NCI-H748 (cell line): ENCODE results near the gene EML4.
"Not testable (repeated sequence)": the region's sequence is repeated elsewhere in the genome, so short reads cannot be mapped to it uniquely, and the experiment has no call there.

Experiments
- DNase-seq: peaks from one replicate; lab custom pipeline; 2025; ENCODE audit not compliant: unreplicated experiment; lab: John Stamatoyannopoulos, UW

Gene EML4

DNA sequence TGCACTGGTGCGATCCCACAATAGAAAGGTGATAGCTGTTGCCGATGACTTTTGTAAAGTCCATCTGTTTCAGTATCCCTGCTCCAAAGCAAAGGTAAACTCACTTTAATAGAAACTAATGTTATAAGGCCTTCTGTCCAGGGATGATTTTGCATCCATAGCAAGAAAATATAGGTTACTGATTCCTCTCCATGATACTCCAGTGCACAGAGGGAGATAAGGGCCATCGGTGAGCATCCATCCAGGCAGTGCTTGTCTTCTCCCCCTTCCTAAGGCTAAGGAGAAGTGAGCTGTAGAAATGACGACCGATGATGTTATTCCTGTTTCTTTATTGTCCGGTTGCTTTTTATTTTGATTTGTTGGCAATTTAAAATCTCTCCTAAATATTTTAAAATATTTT lies 159.8 kb downstream of the EML4 start:
- no peak for DNase-seq

DNA sequence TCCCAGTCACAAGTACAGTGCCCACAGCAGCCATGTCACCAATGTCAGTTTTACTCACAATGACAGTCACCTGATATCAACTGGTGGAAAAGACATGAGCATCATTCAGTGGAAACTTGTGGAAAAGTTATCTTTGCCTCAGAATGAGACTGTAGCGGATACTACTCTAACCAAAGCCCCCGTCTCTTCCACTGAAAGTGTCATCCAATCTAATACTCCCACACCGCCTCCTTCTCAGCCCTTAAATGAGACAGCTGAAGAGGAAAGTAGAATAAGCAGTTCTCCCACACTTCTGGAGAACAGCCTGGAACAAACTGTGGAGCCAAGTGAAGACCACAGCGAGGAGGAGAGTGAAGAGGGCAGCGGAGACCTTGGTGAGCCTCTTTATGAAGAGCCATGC lies 160.6 kb downstream of the EML4 start:
- DNase-seq: no peak

DNA sequence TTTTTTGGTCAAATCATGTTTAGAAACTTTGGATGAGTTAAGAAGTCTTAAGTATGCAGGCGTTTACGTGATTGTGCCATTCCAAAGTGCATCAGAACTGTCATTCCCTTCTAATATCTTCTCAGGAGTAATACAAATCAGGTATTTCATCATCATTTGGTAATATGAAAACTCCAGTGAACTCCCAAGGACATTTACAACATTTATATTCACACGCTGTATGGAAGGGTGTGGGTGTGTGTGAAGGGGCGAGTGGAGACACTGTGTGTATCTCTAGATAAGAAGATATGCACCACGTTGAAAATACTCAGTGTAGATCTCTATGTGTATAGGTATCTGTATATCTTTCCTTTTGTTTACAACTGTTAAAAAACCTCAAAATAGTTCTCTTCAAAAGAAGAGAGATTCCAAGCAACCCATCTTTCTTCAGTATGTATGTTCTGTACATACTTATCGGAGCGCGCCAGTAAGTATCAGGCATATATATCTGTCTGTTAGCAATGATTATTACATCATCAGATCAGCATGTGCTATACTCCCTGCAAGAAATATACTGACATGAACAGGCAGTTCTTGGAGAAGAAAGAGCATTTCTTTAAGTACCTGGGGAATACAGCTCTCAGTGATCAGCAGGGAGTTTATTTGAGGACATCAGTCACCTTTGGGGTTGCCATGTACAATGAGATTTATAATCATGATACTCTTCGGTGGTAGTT lies 162.6 kb downstream of the EML4 start:
- DNase-seq: no peak

DNA sequence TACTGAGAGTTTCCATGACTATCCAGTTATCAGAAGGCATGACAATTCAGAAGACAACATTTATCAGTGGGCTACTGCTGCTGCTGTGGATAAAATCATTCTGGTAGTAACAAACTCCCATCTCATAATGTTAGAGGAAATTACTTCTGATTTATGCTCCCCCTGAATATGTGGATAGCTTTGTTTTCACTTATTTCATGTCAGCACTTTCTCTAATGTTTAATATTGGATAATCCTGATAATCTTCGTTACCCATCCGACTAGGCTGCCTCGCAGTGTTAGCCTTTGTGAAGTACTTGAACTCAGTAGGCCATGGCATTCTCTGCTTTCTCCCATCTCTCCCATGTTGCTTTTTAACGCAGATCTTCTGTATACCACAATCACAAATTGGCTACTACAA lies 163.4 kb downstream of the EML4 start:
- no peak for DNase-seq

DNA sequence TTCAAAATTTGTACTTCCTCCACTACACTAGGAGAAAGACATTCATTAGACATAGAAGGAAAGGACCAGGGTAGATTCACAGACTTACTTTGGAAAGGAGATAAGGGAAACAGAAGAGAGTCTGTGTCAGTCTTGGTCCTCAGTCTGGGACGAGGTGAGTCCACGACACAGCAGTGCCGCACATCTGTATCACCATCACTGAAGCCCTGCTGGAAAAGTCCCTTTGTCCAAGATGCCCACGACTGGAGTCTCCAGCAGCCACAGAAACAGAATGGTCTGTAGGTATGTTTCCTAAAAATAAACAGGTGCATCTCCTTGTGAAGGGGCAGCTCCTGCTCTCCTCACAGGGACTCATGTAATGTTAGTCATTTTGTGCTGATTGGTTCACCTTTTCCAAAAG lies 164.4 kb downstream of the EML4 start:
- no peak for DNase-seq

DNA sequence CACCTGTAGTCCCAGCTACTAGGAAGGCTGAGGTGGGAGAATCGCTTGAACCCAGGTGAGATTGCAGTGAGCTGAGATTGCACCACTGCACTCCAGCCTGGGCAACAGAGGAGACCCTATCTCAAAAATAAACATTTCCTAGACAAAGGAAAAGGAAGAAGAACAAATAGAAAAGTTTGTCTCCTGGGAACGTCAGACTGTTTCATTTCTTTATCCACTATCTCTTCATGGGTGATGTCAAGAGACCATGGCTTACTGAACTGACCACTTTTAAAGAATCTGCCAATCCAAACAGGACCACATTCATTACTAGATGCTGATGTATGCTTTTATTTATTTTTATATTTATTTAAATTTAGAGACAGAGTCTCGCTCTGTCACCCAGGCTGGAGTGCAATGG lies 165.1 kb downstream of the EML4 start:
- no peak for DNase-seq

DNA sequence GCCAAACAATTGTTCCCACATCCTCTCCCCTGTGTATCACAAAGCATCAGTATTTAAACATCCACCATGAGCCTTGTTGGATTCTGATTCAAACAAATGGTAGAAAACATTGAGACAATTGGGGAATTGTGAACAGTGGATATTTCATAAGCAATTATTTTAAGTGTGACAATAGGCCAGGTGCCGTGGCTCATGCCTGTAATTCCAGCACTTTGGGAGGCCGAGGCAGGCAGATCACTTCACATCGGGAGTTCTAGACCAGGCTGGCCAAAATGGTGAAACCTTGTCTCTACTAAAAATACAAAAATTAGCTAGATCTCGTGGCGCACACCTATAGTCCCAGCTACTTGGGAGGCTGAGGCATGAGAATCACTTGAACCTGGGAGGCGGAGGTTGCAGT lies 165.7 kb downstream of the EML4 start:
- not testable (repeated sequence) for DNase-seq

DNA sequence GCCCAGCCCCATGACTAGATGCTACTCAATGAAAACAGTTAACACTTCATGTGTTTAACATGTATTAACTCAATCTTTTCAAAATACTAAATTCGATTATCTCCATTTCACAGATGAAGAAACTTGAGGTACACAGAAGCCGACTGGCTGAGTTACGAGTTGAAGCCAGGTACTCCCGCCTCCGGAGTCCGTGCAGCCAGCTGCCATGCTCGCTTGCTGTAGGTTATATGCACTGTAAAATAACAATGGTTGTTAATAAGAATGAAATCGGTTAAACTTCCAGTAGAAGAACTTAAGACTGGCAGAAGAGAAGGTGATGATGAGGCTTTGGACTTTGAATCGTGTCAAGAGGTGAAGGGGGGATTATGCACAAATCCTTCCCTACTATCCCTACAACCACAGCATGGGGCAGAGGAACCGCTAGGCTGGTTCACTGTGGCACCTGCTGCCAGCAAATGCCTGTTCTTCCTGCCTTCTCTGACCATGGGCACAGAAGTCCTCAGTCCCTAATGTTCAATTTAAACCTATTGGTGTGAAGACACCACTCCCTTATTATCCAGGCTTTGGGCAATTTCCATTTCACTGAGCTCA lies 166.5 kb downstream of the EML4 start:
- DNase-seq: no peak

DNA sequence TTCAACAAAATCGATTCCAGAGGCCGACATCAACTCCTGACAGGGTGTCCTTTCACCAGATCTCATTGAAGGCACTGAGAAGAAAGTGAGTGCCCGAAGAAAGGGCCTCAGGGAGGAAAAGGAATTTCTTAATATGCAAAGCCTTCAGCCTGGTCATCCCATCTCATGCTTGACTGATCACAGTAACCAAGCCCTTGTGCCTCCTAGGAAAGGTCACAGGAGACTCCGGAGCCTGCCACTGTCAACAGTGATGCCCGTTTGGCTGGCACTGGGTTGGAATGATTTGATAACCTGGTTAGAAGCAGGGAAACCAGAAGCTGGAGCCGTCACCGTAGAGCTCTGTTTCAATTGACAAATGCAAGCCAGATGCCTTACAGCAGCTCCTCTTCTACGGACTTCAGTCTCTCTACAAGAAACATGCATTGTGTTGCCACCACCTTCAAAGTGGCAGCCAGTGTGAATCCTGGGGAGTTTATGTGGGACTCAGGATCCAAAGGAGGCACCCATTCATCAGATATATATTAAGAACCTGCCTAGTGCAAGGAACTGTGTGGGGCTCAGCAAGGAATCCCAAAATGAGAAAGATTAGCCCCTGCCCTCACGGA lies 167.3 kb downstream of the EML4 start:
- no peak for DNase-seq

DNA sequence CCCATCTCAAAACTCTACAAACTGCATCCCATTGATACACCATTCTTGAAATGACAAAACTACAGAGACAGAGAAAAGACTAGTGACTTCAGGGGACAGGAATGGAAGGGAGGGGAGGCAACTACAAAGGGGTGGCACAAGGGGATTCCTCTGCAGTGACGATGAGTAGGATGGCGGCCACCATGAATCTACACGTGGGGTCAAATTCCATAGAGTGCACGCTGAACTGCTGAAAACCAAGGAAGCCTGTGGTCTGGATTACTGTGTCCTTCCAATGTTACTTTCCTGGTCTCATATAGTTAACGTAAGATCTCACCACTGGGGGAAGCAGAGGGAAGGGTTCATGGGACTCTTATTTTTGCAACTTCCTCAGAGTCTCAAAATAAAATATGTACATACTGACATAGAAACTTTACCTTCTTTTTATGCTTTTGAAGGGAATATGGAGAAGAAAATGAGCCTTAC lies 168.2 kb downstream of the EML4 start:
- no peak for DNase-seq

DNA sequence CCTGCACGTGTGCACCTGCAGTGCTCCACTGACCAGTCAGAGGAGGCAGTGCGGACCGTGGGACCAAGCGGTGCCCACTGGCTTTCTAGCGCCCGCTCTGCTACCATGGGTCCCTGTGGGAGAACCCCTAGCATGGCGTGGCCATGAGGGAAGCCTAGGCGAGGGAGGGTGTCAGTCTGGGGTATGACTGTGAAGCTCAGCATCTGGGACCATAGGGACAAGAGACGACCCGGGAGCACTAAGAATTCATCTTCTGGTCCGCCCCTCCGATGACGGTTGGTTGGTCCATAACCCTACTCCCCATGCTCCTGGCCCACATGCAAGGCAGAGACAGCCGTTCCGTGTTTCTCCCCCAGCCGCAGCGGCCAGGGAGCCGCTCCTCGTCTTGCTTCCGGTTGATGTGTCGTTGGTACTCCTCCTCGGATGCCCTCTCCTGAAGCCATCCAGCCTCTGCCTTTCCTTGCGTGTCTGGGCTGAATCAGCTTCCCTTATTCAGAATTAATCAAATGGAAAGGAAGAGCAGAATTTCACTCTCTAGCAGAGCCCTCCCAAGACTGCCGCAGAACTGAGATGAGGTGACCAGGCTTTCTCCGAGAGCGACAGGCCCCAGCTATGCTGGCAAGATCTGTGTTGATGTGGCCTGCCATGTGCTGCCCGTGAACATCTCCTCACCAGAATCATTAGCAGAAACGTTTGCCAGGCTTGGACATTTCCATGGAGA lies 168.9 kb downstream of the EML4 start:
- DNase-seq: no peak

DNA sequence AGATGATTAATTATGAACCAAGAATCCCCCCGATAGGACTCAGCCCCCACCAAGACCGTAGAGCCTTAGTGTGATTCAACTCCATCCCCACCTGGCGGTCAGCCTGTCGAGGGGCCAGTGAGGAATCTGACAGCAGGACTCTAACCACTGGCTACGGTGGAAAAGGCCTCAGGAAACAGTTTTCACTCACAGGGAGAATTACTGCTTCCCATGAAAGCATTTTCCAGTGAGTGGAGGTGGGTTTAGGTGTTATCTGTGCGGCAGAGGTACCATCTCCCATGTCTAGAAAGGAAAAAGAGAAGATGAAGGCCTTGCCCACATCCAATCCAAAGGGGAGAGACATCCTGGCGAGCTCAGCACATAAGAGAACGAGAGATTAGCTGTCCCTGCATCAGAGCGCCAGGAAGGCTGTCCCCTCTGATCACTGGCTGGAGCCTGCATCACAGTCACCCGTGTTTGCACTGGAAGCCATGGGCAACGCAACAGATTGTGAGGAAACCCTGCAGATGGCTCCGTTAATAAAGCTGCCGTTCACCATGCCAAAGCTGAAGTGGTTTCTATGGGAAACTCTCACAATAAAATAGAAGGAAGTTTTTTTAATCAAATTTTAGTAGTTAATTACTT lies 169.5 kb downstream of the EML4 start:
- no peak for DNase-seq

DNA sequence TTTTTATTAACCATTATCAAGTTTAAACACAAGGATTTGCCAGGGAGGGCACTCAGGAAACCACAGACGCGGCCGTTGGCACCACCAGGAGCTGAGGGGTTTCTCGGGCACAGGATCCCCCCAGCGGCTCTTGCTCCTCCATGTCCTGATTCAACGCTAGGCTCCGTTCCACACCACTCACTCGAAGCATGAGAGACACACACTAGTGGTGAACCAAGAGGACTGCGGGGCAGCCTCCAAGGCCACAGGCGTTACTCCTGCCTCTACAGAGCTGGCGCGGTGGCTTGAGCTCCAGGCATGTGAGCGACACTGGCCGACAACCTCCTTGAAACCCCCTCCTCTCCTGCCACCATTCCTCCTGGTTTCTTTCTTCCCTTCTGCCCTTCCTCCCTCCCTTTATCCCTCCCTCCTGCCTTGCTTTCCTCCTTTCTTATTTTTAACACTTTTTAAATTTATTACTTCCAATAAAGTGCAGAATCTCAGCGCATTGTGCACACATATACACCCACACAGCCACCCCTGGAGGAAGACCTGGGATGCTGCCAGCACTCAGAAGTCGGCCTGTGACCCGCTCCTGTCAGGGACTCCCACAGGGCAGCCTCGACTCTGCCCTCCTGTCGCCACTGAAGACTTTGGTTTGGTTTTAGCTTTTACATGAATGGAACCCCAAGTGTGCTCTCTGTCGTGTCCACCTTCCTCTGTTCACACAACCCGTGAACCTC lies 170.2 kb downstream of the EML4 start:
- DNase-seq: no peak

DNA sequence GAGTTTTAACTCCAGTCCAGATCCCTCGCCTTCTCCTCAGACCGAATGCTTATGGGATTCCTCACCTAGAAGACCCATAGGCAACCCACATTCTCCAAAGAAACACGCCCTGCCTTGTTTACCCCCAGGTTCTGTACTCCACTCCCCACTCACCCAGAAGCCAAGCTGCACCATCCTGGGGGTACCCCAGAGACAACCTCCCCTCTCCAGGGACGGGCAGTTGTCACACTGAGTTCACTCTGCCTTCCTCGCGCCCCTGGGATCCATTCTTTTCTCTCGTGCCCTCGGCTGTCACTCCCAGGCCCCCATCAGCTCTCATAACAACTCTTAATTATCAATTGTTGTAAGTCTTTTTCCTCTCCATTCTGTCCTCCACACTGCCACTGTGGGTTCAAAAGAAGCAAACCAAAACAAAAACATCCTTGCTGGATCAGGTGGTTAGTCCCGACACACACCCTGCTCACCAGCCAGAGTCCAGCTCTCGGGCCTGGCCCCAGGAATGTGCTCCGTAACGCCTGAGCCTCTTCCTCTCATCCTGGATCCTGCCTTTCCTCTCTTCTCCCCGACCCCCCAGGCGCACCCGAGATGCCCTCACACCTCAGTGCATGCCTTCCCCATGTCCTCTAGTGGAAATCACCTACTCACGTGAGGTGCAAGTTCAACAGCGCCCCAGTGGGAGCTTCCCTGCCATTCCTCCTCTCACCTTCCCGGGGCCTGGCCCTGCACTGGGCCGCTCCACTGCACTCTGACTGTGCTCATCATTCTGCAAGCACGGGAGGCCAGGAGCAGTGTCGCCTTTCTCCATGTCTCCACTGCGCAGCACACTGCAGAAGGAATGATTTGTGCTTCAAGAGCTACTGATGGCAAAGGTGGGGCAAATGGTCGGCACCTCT lies 171.1 kb downstream of the EML4 start:
- no peak for DNase-seq

DNA sequence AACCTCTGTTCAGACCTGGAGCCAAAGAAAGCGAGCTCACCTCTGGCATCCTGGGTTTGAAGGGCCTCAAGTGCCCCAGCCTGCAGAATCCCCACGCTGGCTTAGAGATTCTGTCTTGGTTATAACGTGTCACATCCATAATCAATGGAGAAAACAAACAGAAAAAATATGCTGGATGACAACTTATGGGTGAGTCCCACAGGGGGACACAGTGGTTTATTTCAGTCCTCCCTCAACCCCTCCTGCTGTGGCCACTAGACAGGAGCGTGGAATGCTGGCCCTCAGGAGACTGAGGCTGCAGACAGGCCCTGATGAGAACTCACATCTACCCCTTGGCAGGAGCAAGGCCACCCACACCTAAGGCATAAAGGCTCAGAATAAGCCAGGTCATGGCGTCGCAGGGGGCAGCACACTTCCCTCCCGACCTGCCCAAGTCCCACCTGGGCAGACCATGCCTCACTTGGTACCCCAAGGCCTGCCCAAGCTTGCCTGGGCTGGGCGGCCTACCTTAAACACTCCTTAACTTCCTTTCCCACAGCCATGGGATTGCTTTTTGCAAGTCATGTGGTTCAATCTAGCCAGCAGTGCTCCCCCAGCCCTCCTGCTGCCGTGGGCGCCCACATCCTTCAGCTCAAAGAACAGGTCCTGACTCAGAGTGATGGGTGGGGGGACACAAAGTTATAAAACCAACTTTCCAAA lies 171.9 kb downstream of the EML4 start:
- DNase-seq: no peak

DNA sequence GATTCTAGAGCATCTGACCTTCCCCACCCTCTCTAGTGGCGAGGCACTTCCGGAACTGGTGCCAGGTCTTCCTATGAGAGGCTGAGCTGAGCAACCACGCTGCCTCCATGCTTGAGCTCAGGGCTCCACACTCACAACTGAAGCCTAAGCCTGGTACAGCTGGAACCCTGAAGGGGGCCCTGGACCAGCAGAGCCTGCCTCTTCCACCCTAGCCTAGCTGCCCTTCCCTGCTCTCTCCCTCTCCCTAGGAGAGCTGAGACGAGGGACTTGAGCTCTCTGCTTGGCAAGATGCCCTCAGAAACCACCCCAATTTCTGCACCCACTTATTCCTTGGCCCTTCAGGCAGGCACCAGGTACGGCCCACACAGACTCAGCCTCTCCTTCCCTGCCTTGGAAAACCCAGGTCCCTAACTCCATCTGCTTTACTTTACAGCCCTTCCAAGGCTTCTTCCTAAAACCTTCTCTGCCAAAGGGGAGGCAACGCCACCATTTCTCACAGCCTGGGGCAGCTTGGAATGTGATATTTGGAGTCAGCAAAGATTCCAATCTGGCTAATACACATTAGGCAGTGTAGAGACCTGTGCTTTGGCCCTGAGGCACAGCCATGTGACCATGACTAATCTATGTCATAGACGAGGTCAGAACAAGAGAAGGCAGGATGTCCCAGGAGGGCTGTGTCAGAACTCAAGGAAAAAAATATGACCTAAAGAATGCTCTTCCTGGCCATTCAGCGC lies 173.1 kb downstream of the EML4 start:
- no peak for DNase-seq

DNA sequence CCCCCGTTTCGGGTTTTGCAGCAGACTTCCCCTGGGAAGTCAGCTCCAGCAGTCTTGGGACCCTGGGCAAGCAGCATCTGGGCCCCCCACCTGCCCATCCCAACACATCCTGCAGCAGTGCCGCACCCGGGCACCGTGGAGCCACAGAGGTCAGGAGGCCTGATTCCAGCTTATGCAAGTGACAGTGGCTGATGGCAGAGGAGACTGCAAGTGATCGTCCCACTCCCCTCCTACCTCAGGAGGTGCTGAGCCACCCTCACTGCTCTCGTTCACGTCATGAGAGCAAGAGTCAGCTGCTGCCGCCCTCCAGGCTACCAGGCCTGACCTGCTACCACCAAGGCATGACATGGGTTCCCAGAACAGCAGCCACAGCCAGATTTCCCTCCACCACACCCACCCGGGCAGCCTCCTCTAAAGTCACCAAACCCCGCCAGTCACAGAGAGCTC lies 173.7 kb downstream of the EML4 start:
- no peak for DNase-seq

DNA sequence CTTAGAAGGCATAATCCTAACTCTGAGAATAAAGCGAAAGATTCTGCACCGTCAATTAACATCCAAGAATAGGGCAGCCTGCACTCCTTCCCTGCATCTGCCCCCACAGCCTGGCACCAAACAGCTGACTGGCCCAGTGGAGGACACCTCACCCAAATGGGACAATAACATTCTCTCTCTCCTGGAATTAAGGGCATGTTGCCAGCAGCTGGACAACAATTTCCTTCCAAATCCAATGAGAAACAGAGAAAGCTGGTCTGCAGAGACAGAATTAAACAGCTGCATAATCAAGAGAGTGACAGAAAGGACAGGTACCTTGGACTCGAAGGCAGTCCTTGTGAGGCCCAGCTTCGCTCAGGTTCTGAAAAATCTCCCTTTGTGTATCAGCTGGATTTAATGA lies 176.8 kb downstream of the EML4 start:
- no peak for DNase-seq
